ENCODE data around the gene CBLN3.

CBLN3 gene

DNA sequence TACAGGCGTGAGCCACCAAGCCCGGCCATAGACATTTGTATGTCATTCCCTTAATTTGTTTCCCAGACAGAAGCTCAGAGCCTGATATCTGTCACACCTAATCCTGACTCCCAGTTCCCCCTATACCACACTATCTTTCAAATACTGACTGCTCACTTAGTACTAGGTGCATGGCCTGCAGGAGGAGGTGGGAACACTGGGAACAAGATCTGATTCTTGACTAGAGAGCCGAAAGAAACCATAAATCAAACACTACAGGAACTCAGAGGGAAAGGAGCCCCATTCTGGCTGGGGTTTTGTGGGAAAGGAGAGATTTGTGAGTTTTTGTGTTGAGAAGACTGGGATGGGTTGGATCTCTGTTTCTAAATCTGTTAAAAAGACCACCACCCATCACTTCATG is 5.2 kb upstream of the CBLN3 start:
- no peak for DNase-seq (ENCODE audit: low read depth in 2 of 2)
- H3K4me3 ChIP-seq (replicated peaks in 1 of 2; ENCODE audit: low read depth in 2 of 2, low read length in 2 of 2), result no peak overlapping the region
- no peak for TF ChIP-seq CTCF (IDR thresholded peaks at IDR 0.05; ENCODE audit: low read depth, low read length)

DNA sequence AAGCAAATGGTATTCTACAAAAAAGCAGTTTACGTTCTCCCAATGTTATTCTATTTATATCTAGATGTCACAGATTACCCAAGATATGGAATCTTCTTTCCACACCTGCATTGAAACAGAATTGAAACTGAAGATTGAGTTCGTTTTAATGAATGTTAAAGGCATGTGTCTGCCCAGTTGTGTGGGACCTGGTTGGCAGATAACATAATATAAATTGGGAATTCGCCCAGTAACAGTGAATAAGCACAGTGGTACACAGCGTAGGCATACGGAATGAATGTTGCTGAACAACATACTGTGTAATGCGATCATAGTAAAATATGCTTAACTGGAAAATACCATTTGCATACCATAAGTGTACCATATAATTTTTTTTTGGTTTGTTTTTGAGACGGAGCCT is 4.6 kb upstream of the CBLN3 start:
- no peak for TF ChIP-seq CTCF (IDR thresholded peaks at IDR 0.05; ENCODE audit: low read depth, low read length)
- no peak overlapping the region for H3K4me3 ChIP-seq (replicated peaks in 1 of 2; ENCODE audit: low read depth in 2 of 2, low read length in 2 of 2)
- DNase-seq (ENCODE audit: low read depth in 2 of 2), result no peak

- no peak for TF ChIP-seq CTCF (IDR thresholded peaks at IDR 0.05; ENCODE audit: low read depth, low read length)
- no peak for DNase-seq (ENCODE audit: low read depth in 2 of 2)
- peak overlapping the region; percentile 38 to 84 for H3K4me3 ChIP-seq (replicated peaks in 1 of 2; ENCODE audit: low read depth in 2 of 2, low read length in 2 of 2)
Observed at GRCh38 chr14:24432259-24433131, 3.0 kb upstream of the CBLN3 start.

DNA sequence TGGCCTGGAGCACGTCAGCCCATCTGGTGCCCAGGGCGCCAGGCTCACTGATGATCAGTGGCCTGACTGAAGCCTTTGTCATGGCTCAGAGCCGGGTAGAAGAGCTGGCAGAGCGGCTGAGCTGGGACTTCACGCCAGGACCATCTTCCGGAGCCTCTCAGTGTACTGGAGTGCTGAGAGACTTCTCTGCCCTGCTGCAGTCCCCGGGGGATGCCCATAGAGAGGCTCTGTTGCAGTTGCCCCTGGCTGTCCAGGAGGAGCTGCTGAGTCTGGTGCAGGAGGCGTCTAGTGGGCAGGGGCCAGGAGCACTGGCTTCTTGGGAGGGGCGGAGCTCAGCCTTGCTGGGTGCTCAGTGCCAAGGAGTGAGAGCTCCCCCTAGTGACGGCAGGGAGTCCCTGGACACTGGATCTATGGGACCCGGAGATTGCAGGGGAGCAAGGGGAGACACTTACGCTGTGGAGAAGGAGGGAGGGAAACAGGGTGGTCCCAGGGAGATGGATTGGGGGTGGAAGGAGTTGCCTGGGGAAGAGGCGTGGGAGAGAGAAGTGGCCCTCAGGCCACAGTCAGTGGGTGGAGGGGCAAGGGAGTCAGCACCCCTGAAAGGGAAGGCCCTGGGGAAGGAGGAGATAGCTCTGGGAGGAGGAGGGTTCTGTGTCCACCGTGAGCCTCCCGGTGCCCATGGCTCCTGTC is 2.2 kb upstream of the CBLN3 start:
- peak; percentile 96 to 97 for DNase-seq (ENCODE audit: low read depth in 2 of 2)
- H3K4me3 ChIP-seq (replicated peaks in 1 of 2; ENCODE audit: low read depth in 2 of 2, low read length in 2 of 2), result peak overlapping the region; percentile 83 to 84
- TF ChIP-seq CTCF (IDR thresholded peaks at IDR 0.05; ENCODE audit: low read depth, low read length), result peak; percentile 97

- DNase-seq (ENCODE audit: low read depth in 2 of 2), result peak; percentile 73 to 76
- peak overlapping the region; percentile 83 to 84 for H3K4me3 ChIP-seq (replicated peaks in 1 of 2; ENCODE audit: low read depth in 2 of 2, low read length in 2 of 2)
- no peak for TF ChIP-seq CTCF (IDR thresholded peaks at IDR 0.05; ENCODE audit: low read depth, low read length)
Observed at GRCh38 chr14:24430682-24431568, 1.5 kb upstream of the CBLN3 start.

GRCh38 chr14:24430143-24430681 is 744 bp upstream of the CBLN3 start:
- no peak for TF ChIP-seq CTCF (IDR thresholded peaks at IDR 0.05; ENCODE audit: low read depth, low read length)
- peak overlapping the region; percentile 83 to 84 for H3K4me3 ChIP-seq (replicated peaks in 1 of 2; ENCODE audit: low read depth in 2 of 2, low read length in 2 of 2)
- peak; percentile 85 to 92 for DNase-seq (ENCODE audit: low read depth in 2 of 2)

All from cardiac fibroblast (primary cell).